Calu3 (cell line): Measurements from ENCODE around the gene STRN. TPM values are rescaled to one million over a fixed set of nuclear protein-coding genes. Genes with fewer than 3 reads are reported as not detected.

Source experiments
- BruUV-seq: library from RNA; stranded (reverse); fragments of 400-500 nt; replicated peaks from 2 replicates; lab custom pipeline; 2021; lab: Mats Ljungman, UMichigan
- CTCF ChIA-PET: fragments of 300-600 bp; sonication (Branson Sonifier 250); formaldehyde crosslinking; loops from one replicate; lab custom pipeline; 2022; ENCODE audit warnings: antibody characterized with exemption; lab: Charles Lee
- DNase-seq: peaks from one replicate; pipeline ENCODE4 v3.0.0; 2022
- H3K27ac Mint-ChIP-seq: one replicate; pipeline ENCODE4 v1.8.0; 2022; ENCODE audit warnings: mixed read lengths; ENCODE audit not compliant: unreplicated experiment
- H3K27me3 Mint-ChIP-seq: one replicate; pipeline ENCODE4 v1.8.0; 2022; ENCODE audit warnings: mixed read lengths; ENCODE audit not compliant: unreplicated experiment
- H3K36me3 Mint-ChIP-seq: one replicate; pipeline ENCODE4 v1.8.0; 2022; ENCODE audit warnings: mild to moderate bottlenecking, moderate library complexity, mixed read lengths; ENCODE audit not compliant: insufficient read depth, unreplicated experiment
- H3K4me1 Mint-ChIP-seq: one replicate; pipeline ENCODE4 v1.8.0; 2022; ENCODE audit warnings: mild to moderate bottlenecking, low read depth, mixed read lengths; ENCODE audit not compliant: unreplicated experiment
- H3K4me3 Mint-ChIP-seq: one replicate; pipeline ENCODE4 v1.8.0; 2022; ENCODE audit warnings: mild to moderate bottlenecking, low read depth, moderate library complexity, mixed read lengths; ENCODE audit not compliant: unreplicated experiment
- H3K9me3 Mint-ChIP-seq: one replicate; pipeline ENCODE4 v1.8.0; 2022; ENCODE audit warnings: low read depth, mixed read lengths; ENCODE audit not compliant: unreplicated experiment
- intact Hi-C: fragments of 100-400 bp; cut with micrococcal nuclease; formaldehyde crosslinking; loops from one replicate; pipeline ENCODE4 v1.10.0; 2022; ENCODE audit not compliant: unreplicated experiment
- total RNA-seq: library from RNA; stranded (reverse); gene quantifications from 2 replicates; pipeline ENCODE4 v1.2.3, GENCODE V29; 2022
- TF ChIP-seq, protein P1 (sequence below): fragments of 200-600 bp; IDR thresholded peaks from one replicate; pipeline ENCODE4 v1.8.0; 2022; ENCODE audit warnings: antibody characterized with exemption; ENCODE audit not compliant: unreplicated experiment

The STRN gene
- total RNA-seq, 1 experiment from 2014 or later, result 29.3 TPM

GRCh38 chr2:36960773-36961172, 5.6 kb downstream of the STRN start:
- no peak overlapping the region for H3K27ac Mint-ChIP-seq
- peaks cover 7% of the 10 kb centered on the region for H3K36me3 Mint-ChIP-seq

GRCh38 chr2:36960005-36960675, 6.2 kb downstream of the STRN start:
- no peak for DNase-seq
- TF ChIP-seq, protein P1, sequence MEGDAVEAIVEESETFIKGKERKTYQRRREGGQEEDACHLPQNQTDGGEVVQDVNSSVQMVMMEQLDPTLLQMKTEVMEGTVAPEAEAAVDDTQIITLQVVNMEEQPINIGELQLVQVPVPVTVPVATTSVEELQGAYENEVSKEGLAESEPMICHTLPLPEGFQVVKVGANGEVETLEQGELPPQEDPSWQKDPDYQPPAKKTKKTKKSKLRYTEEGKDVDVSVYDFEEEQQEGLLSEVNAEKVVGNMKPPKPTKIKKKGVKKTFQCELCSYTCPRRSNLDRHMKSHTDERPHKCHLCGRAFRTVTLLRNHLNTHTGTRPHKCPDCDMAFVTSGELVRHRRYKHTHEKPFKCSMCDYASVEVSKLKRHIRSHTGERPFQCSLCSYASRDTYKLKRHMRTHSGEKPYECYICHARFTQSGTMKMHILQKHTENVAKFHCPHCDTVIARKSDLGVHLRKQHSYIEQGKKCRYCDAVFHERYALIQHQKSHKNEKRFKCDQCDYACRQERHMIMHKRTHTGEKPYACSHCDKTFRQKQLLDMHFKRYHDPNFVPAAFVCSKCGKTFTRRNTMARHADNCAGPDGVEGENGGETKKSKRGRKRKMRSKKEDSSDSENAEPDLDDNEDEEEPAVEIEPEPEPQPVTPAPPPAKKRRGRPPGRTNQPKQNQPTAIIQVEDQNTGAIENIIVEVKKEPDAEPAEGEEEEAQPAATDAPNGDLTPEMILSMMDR, result no peak
- Mint-ChIP-seq H3K36me3 (peaks cover under 1% of the 10 kb centered on the region), H3K4me3 (no peak overlapping the region), H3K4me1 (peaks cover 33% of the 10 kb centered on the region), H3K9me3 (no peaks in the 10 kb centered on the region), H3K27me3 (no peaks in the 10 kb centered on the region), H3K27ac (no peak overlapping the region)
- intact Hi-C loops, result no loop called here
- CTCF ChIA-PET, result no interaction called here
- no TSS peak for BruUV-seq

More at GRCh38 chr2:36960773-36961172, 5.6 kb downstream of the STRN start:
- H3K9me3 Mint-ChIP-seq, result no peaks in the 10 kb centered on the region
- CTCF ChIA-PET, result no interaction called here
- intact Hi-C loops, result no loop called here
- no peak for DNase-seq
- TF ChIP-seq, protein P1, result no peak
- BruUV-seq, result no TSS peak
- no peaks in the 10 kb centered on the region for H3K27me3 Mint-ChIP-seq
- peaks cover 35% of the 10 kb centered on the region for H3K4me1 Mint-ChIP-seq
- H3K4me3 Mint-ChIP-seq, result no peak overlapping the region

GRCh38 chr2:36954977-36955607, 11.2 kb downstream of the STRN start:
- intact Hi-C loops, result no loop called here
- Mint-ChIP-seq H3K27ac (no peak overlapping the region), H3K4me3 (no peak overlapping the region), H3K9me3 (no peaks in the 10 kb centered on the region), H3K27me3 (no peaks in the 10 kb centered on the region), H3K4me1 (peaks cover 31% of the 10 kb centered on the region), H3K36me3 (peaks cover 9% of the 10 kb centered on the region)
- no TSS peak for BruUV-seq
- no peak for DNase-seq
- CTCF ChIA-PET, result no interaction called here
- TF ChIP-seq, protein P1, result no peak

GRCh38 chr2:36952748-36953197, 13.6 kb downstream of the STRN start:
- Mint-ChIP-seq H3K27me3 (no peaks in the 10 kb centered on the region), H3K9me3 (no peaks in the 10 kb centered on the region), H3K36me3 (peaks cover 9% of the 10 kb centered on the region), H3K4me1 (peaks cover 44% of the 10 kb centered on the region), H3K27ac (peak overlapping the region; percentile 91), H3K4me3 (peak overlapping the region; percentile 58)
- BruUV-seq, result no TSS peak
- peak; percentile 47 for DNase-seq
- intact Hi-C loops, result no loop called here
- CTCF ChIA-PET, result interaction anchor here (0.7 to 0.9 kb wide), 2 partner anchors 11 to 14 kb away, joined by 3 read pairs; partner anchors contain the start of gene STRN
- TF ChIP-seq, protein P1, result no peak
